Esophagus (tissue), 2 donors: ENCODE data around the gene TGFBI. TPM values are rescaled to one million over a fixed set of nuclear protein-coding genes. Genes with fewer than 3 reads are reported as not detected.

Experiments used
- H3K27ac ChIP-seq, 2 donors: one replicate each; pipeline ENCODE4 v1.5.1; 2013; ENCODE audit warnings: low read depth in 2 of 2, mild to moderate bottlenecking in 2 of 2, inconsistent platforms in 1 of 2, low read length in 1 of 2, moderate library complexity in 1 of 2
- H3K27me3 ChIP-seq, 2 donors: one replicate each; pipeline ENCODE4 v1.6.1; 2013; ENCODE audit warnings: low read length in 2 of 2, control low read depth in 1 of 2, mild to moderate bottlenecking in 1 of 2; ENCODE audit not compliant: insufficient read depth in 2 of 2, control insufficient read depth in 1 of 2
- H3K36me3 ChIP-seq, 2 donors: one replicate each; pipeline ENCODE4 v1.6.1; 2013; ENCODE audit warnings: low read length in 1 of 2; ENCODE audit not compliant: control insufficient read depth in 2 of 2, insufficient read depth in 2 of 2
- H3K4me1 ChIP-seq, 2 donors: one replicate each; pipeline ENCODE4 v1.6.1; 2013; ENCODE audit warnings: low read length in 1 of 2; ENCODE audit not compliant: control insufficient read depth in 2 of 2, insufficient read depth in 2 of 2
- H3K4me3 ChIP-seq, 2 donors: one replicate each; pipeline ENCODE4 v1.5.1; 2013; ENCODE audit warnings: low read length in 2 of 2, mild to moderate bottlenecking in 2 of 2, low read depth in 1 of 2, moderate library complexity in 1 of 2
- H3K9me3 ChIP-seq, 2 donors: one replicate each; pipeline ENCODE4 v1.6.1; 2013; ENCODE audit warnings: mild to moderate bottlenecking in 2 of 2, low read depth in 1 of 2, low read length in 1 of 2, moderate library complexity in 1 of 2; ENCODE audit not compliant: control insufficient read depth in 2 of 2, insufficient read depth in 1 of 2
- WGBS, 2 donors: extraction: QIAGEN DNeasy Blood & Tissue Kit; methylation state at CpG; one replicate each; pipeline ENCODE4 v1.1.7; 2013; 5-methylcytosine and 5-hydroxymethylcytosine counted together
- polyA plus RNA-seq, 2 donors: library from polyadenylated mRNA; stranded (reverse); fragments of 200-250 nt; gene quantifications; one replicate each; pipeline ENCODE4 v1.2.3, GENCODE V29; 2013
- donor health status: healthy with polysubstance abuse.
- donor health status: Bipolar disorder and iron deficiency.

TGFBI gene
- polyA plus RNA-seq, 2 donors = 13.9 to 14.0 TPM

DNA sequence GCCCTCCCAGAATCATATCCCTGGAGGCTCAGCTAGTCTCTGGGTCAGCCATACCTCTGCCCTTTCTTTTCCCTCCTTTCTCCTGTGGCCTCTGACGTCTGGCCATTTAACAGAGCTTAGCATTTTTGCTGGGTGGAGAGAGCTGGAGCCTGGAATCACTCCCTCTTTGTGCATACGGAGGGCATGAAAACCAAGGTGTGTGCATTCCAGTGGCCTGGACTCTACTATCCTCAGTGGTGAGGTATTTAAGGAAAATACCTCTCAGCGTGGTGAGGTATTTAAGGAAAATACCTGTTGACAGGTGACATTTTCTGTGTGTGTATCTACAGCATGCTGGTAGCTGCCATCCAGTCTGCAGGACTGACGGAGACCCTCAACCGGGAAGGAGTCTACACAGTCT lies 27.5 kb downstream of the TGFBI start:
- WGBS, 2 donors = 88 to 93% methylated on average over 5 of the region's 5 CpGs

DNA sequence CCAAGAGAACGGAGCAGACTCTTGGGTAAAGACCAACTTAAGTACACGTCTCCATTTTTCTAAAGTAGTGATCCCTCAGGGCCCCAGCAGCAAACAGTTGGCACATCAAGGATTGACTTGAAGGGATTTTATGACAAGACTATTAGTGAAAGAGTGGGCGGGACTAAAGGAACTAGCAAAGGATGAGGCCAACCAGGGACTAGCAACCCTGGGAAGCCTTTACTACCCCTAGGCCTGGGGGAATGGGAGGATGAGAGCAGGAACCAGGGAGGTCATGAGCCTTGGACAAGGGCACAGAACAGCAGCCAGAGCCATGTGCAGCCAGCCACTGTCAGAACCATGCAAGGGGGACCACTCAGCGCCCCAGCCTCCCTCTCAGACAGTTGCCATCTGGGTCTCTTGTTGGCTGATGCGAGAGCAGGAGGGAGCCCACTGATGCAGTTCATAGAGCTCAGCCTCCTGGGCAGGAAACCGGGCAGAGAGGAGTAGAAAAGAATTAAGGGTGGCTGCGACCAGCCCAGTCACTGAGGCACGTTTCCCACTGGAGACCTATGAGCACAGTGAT lies 28.1 kb downstream of the TGFBI start:
- peaks cover 0 to 4% of the 10 kb centered on the region in 2 donors for H3K36me3 ChIP-seq
- 86 to 88% methylated on average over 8 of the region's 8 CpGs for WGBS, 2 donors
- peak overlapping the region; percentile 22 to 40 for H3K27ac ChIP-seq
- H3K4me3 ChIP-seq = no peak overlapping the region
- no peaks in the 10 kb centered on the region for H3K27me3 ChIP-seq
- H3K4me1 ChIP-seq = peaks cover 3 to 4% of the 10 kb centered on the region in 2 donors
- no peaks in the 10 kb centered on the region for H3K9me3 ChIP-seq

More for the DNA sequence above, 27.5 kb downstream of the TGFBI start:
- H3K4me1 ChIP-seq = peaks cover 3 to 4% of the 10 kb centered on the region in 2 donors
- H3K27ac ChIP-seq = no peak overlapping the region
- no peak overlapping the region for H3K4me3 ChIP-seq
- H3K9me3 ChIP-seq = no peaks in the 10 kb centered on the region
- H3K36me3 ChIP-seq = peaks cover 0 to 4% of the 10 kb centered on the region in 2 donors
- no peaks in the 10 kb centered on the region for H3K27me3 ChIP-seq

GRCh38 chr5:136057401-136058038 lies 28.7 kb downstream of the TGFBI start:
- Histone ChIP-seq H3K27me3 (no peaks in the 10 kb centered on the region), H3K9me3 (no peaks in the 10 kb centered on the region), H3K4me1 (peaks cover 3 to 4% of the 10 kb centered on the region in 2 donors), H3K27ac (peak overlapping the region; percentile 22 to 73), H3K4me3 (no peak overlapping the region), H3K36me3 (peaks cover 0 to 4% of the 10 kb centered on the region in 2 donors)
- WGBS, 2 donors = 58 to 64% methylated on average over 5 of the region's 5 CpGs

- WGBS, 2 donors = 46 to 47% methylated on average over 10 of the region's 10 CpGs
- peaks cover 0 to 4% of the 10 kb centered on the region in 2 donors for H3K36me3 ChIP-seq
- peak overlapping the region; percentile 22 to 71 for H3K27ac ChIP-seq
- peaks cover 3 to 4% of the 10 kb centered on the region in 2 donors for H3K4me1 ChIP-seq
- H3K27me3 ChIP-seq = no peaks in the 10 kb centered on the region
- H3K9me3 ChIP-seq = no peaks in the 10 kb centered on the region
- no peak overlapping the region for H3K4me3 ChIP-seq
These were observed 29.5 kb downstream of the TGFBI start for GRCh38 chr5:136058039-136058971.

DNA sequence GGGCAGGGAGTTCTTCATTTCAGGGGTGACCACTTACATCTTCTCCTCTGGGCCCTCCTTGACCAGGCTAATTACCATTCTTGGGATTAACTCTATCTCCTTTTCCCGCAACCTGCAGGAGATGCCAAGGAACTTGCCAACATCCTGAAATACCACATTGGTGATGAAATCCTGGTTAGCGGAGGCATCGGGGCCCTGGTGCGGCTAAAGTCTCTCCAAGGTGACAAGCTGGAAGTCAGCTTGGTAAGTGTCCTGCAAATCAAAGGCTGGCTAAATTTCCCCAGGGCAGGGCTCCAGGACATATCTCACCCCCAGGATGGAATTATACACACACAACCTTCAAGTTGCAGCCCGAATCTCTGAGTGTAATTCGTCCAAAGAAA lies 30.2 kb downstream of the TGFBI start:
- Histone ChIP-seq H3K36me3 (peaks cover 0 to 4% of the 10 kb centered on the region in 2 donors), H3K27ac (peak overlapping the region; percentile 22 to 66), H3K9me3 (no peaks in the 10 kb centered on the region), H3K4me3 (no peak overlapping the region), H3K27me3 (no peaks in the 10 kb centered on the region), H3K4me1 (peaks cover 3 to 4% of the 10 kb centered on the region in 2 donors)
- 75 to 81% methylated on average over 6 of the region's 6 CpGs for WGBS, 2 donors

- 98% methylated on average over 7 of the region's 7 CpGs for WGBS, 2 donors
- peaks cover 2 to 3% of the 10 kb centered on the region in 2 donors for H3K4me1 ChIP-seq
- no peaks in the 10 kb centered on the region for H3K27me3 ChIP-seq
- no peaks in the 10 kb centered on the region for H3K9me3 ChIP-seq
- H3K27ac ChIP-seq = no peak overlapping the region
- no peak overlapping the region for H3K4me3 ChIP-seq
- peaks cover 0 to 4% of the 10 kb centered on the region in 2 donors for H3K36me3 ChIP-seq
These were observed 32.2 kb downstream of the TGFBI start for GRCh38 chr5:136060963-136061362.

- no peaks in the 10 kb centered on the region for H3K9me3 ChIP-seq
- H3K36me3 ChIP-seq = peaks cover 0 to 4% of the 10 kb centered on the region in 2 donors
- 92 to 93% methylated on average over 6 of the region's 6 CpGs for WGBS, 2 donors
- peaks cover 2 to 5% of the 10 kb centered on the region in 2 donors for H3K4me1 ChIP-seq
- H3K27me3 ChIP-seq = no peaks in the 10 kb centered on the region
- H3K4me3 ChIP-seq = no peak overlapping the region
- no peak overlapping the region for H3K27ac ChIP-seq
These were observed 33.0 kb downstream of the TGFBI start for GRCh38 chr5:136061630-136062365.

DNA sequence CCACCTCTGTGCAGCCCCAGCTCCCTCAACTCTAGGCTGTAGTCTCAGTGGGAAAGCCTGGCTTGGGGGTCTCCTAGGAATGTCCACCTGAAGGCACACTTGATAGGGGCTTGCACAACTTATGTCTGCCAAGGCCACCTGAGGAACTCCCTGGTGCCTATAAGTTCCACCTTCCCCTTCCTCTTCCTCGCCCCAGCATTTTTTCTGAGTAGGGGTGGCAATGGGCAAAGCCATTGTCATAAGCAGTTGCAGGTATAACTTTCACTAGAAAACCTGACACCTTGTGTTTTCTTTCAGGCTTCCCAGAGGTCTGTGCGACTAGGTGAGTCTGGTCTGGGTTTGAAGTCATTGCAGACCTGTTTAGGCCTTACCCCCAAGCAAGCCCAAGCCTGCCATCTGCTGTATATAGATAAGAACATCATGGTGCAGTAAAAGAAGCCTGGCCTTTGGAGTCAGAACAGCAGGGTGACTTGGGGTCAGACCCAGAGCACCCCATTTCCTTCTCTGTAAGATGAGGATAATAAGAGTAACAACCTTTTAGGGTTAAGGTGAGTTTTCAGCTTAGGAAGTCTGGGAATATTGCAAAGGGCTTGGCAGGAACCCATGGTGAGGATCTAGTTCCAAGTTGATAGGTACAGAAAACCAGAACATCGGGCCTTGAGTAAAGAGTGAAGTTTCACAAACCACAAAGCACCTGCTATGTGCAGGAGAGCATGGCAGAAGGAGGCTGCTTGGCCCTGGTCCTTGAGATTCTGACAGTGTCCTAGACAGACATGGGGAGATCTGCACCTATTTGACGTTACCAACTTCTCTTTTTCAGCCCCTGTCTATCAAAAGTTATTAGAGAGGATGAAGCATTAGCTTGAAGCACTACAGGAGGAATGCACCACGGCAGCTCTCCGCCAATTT lies 33.8 kb downstream of the TGFBI start:
- 84 to 85% methylated on average over 6 of the region's 6 CpGs for WGBS, 2 donors
- no peak overlapping the region for H3K27ac ChIP-seq
- H3K9me3 ChIP-seq = no peaks in the 10 kb centered on the region
- no peak overlapping the region for H3K4me3 ChIP-seq
- peaks cover 0 to 4% of the 10 kb centered on the region in 2 donors for H3K36me3 ChIP-seq
- no peaks in the 10 kb centered on the region for H3K27me3 ChIP-seq
- peaks cover 0 to 2% of the 10 kb centered on the region in 2 donors for H3K4me1 ChIP-seq
